Measurements from ENCODE around the gene LRRC7.

- no peak for TF ChIP-seq ZNF3 (CRISPR knock-in tag; IDR thresholded peaks at IDR 0.05)
- TF ChIP-seq ZNF619 (CRISPR knock-in tag; IDR thresholded peaks at IDR 0.05) = no peak
- TF ChIP-seq SP1 (IDR thresholded peaks at IDR 0.05) = no peak
- TF ChIP-seq SP1 (CRISPR knock-in tag; IDR thresholded peaks at IDR 0.05) = no peak
- no peak for TF ChIP-seq MXD4 (CRISPR knock-in tag; IDR thresholded peaks at IDR 0.05)
- TF ChIP-seq CTCF (CRISPR knock-in tag; IDR thresholded peaks at IDR 0.05) = no peak
- no peak for TF ChIP-seq EP300 (IDR thresholded peaks at IDR 0.05; ENCODE audit: low read depth in 2 of 2, low read length in 2 of 2)
- no peak for TF ChIP-seq EP300 (CRISPR knock-in tag; IDR thresholded peaks at IDR 0.05; ENCODE audit: borderline replicate concordance)
- TF ChIP-seq POLR2A (IDR thresholded peaks at IDR 0.05; ENCODE audit: insufficient read depth in 1 of 2, low read depth in 2 of 2, low read length in 2 of 2) = no peak
- no peak for TF ChIP-seq ATRX (CRISPR knock-in tag; IDR thresholded peaks at IDR 0.05; ENCODE audit: borderline replicate concordance)
- no peak for TF ChIP-seq BHLHE40 (IDR thresholded peaks at IDR 0.05; ENCODE audit: low read length)
- TF ChIP-seq IKZF1 (IDR thresholded peaks at IDR 0.05) = no peak
Measured at GRCh38 chr1:69976896-69977295, 409.2 kb downstream of the LRRC7 start.

All from HepG2 (cell line).